IPS-11a (cell line): ENCODE data around the gene AGL.
A peak's percentile ranks its signal among the peaks of the same experiment; 100 is the strongest.
"Not testable (repeated sequence)": the region's sequence is repeated elsewhere in the genome, so short reads cannot be mapped to it uniquely, and the experiment has no call there.

ENCODE experiments used
- H3K4me3 ChIP-seq: one replicate; pipeline ENCODE4 v1.5.1; 2013; ENCODE audit warnings: low read depth, low read length, control low read depth

AGL gene

GRCh38 chr1:99935534-99935933, 85.4 kb downstream of the AGL start:
- H3K4me3 ChIP-seq, result no peak overlapping the region

GRCh38 chr1:99936071-99936470, 85.9 kb downstream of the AGL start:
- H3K4me3 ChIP-seq, result no peak overlapping the region

- no peak overlapping the region for H3K4me3 ChIP-seq
Measured at GRCh38 chr1:99942723-99943122, 92.6 kb downstream of the AGL start.

GRCh38 chr1:99943223-99943794, 93.1 kb downstream of the AGL start:
- no peak overlapping the region for H3K4me3 ChIP-seq

- H3K4me3 ChIP-seq, result no peak overlapping the region
Measured at GRCh38 chr1:99944192-99944591, 94.0 kb downstream of the AGL start.

- no peak overlapping the region for H3K4me3 ChIP-seq
Measured at GRCh38 chr1:99945174-99945573, 95.0 kb downstream of the AGL start.

GRCh38 chr1:99950486-99950885, 100.3 kb downstream of the AGL start:
- H3K4me3 ChIP-seq, result no peak overlapping the region

- no peak overlapping the region for H3K4me3 ChIP-seq
Measured at GRCh38 chr1:99952522-99952921, 102.4 kb downstream of the AGL start.

- no peak overlapping the region for H3K4me3 ChIP-seq
Measured at GRCh38 chr1:99955375-99955774, 105.2 kb downstream of the AGL start.

GRCh38 chr1:99956755-99957154, 106.6 kb downstream of the AGL start:
- H3K4me3 ChIP-seq, result no peak overlapping the region

GRCh38 chr1:99957818-99958217, 107.7 kb downstream of the AGL start:
- H3K4me3 ChIP-seq, result no peak overlapping the region

- H3K4me3 ChIP-seq, result not testable (repeated sequence)
Measured at GRCh38 chr1:99959189-99959705, 109.1 kb downstream of the AGL start.

- not testable (repeated sequence) for H3K4me3 ChIP-seq
Measured at GRCh38 chr1:99960260-99960659, 110.1 kb downstream of the AGL start.

GRCh38 chr1:99963041-99963795, 113.1 kb downstream of the AGL start:
- H3K4me3 ChIP-seq, result no peak overlapping the region

- H3K4me3 ChIP-seq, result no peak overlapping the region
Measured at GRCh38 chr1:99964806-99965205, 114.6 kb downstream of the AGL start.

- H3K4me3 ChIP-seq, result no peak overlapping the region
Measured at GRCh38 chr1:99965646-99966375, 115.7 kb downstream of the AGL start.

- H3K4me3 ChIP-seq, result no peak overlapping the region
Measured at GRCh38 chr1:99968214-99968613, 118.1 kb downstream of the AGL start.

GRCh38 chr1:99969260-99969728, 119.1 kb downstream of the AGL start:
- H3K4me3 ChIP-seq, result peak overlapping the region; percentile 92

- H3K4me3 ChIP-seq, result peak within 1 kb of the TSS; percentile 92
Measured at GRCh38 chr1:99969729-99970621, 119.8 kb downstream of the AGL start, which contains the start of gene SLC35A3. TSS of gene SLC35A3 (plus strand) at chr1:99969996. CDS start at chr1:99993555, 23,559 bp downstream.

- H3K4me3 ChIP-seq, result peak overlapping the region; percentile 92
Measured at GRCh38 chr1:99970713-99971255, 120.6 kb downstream of the AGL start.
